Right atrium auricular region (tissue), 2 donors: ENCODE data around the gene KRT1. TPM values are rescaled to one million over a fixed set of nuclear protein-coding genes. Genes with fewer than 3 reads are reported as not detected.

Experiments
- DNase-seq: peaks from one replicate; pipeline ENCODE4 v3.0.0-alpha.2; 2019; ENCODE audit warnings: low spot score
- H3K27ac ChIP-seq, 2 donors: fragments of 200-600 bp; sonication (generic); 1 replicate in 1 of 2; 2 replicates in 1 of 2; pipeline ENCODE4 v1.5.1; 2016 to 2019
- H3K27me3 ChIP-seq, 2 donors: fragments of 200-600 bp; sonication (generic); one replicate each; pipeline versions ENCODE4 v1.5.1 to v1.6.0; 2017 to 2019
- H3K36me3 ChIP-seq: fragments of 200-600 bp; sonication (generic); one replicate; pipeline ENCODE4 v1.5.1; 2016
- H3K4me1 ChIP-seq, 2 donors: fragments of 200-600 bp; sonication (generic); one replicate each; pipeline versions ENCODE4 v1.5.1 to v1.6.0; 2017 to 2019
- H3K4me3 ChIP-seq, 2 donors: fragments of 200-600 bp; sonication (generic); 1 replicate in 1 of 2; 2 replicates in 1 of 2; pipeline ENCODE4 v1.5.1; 2017 to 2019; ENCODE audit warnings: mild to moderate bottlenecking in 1 of 2, moderate library complexity in 1 of 2
- H3K9me3 ChIP-seq, 2 donors: fragments of 200-600 bp; sonication (generic); one replicate each; pipeline ENCODE4 v1.5.1; 2019
- total RNA-seq, 2 donors: library from RNA; depleted of rRNA; stranded (reverse); fragments of >200 nt; gene quantifications; one replicate each; pipeline ENCODE4 v1.1.0, GENCODE V29; 2016
- TF ChIP-seq, protein P1 (sequence below), 2 donors: fragments of 200-600 bp; sonication (generic); IDR thresholded peaks; one replicate each; pipeline ENCODE4 v1.5.1; 2019; ENCODE audit warnings: antibody characterized with exemption in 2 of 2

The KRT1 gene
- total RNA-seq, 2 donors from 2014 or later = not detected

GRCh38 chr12:52669426-52669825 lies 10.8 kb downstream of the KRT1 start:
- no peaks in the 10 kb centered on the region for H3K27me3 ChIP-seq
- H3K4me3 ChIP-seq = no peak overlapping the region
- H3K4me1 ChIP-seq = no peaks in the 10 kb centered on the region
- DNase-seq = no peak
- H3K27ac ChIP-seq = no peak overlapping the region
- H3K36me3 ChIP-seq = no peaks in the 10 kb centered on the region
- no peaks in the 10 kb centered on the region for H3K9me3 ChIP-seq
- TF ChIP-seq, protein P1, sequence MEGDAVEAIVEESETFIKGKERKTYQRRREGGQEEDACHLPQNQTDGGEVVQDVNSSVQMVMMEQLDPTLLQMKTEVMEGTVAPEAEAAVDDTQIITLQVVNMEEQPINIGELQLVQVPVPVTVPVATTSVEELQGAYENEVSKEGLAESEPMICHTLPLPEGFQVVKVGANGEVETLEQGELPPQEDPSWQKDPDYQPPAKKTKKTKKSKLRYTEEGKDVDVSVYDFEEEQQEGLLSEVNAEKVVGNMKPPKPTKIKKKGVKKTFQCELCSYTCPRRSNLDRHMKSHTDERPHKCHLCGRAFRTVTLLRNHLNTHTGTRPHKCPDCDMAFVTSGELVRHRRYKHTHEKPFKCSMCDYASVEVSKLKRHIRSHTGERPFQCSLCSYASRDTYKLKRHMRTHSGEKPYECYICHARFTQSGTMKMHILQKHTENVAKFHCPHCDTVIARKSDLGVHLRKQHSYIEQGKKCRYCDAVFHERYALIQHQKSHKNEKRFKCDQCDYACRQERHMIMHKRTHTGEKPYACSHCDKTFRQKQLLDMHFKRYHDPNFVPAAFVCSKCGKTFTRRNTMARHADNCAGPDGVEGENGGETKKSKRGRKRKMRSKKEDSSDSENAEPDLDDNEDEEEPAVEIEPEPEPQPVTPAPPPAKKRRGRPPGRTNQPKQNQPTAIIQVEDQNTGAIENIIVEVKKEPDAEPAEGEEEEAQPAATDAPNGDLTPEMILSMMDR (IDR thresholded peaks at IDR 0.05) = no peak

DNA sequence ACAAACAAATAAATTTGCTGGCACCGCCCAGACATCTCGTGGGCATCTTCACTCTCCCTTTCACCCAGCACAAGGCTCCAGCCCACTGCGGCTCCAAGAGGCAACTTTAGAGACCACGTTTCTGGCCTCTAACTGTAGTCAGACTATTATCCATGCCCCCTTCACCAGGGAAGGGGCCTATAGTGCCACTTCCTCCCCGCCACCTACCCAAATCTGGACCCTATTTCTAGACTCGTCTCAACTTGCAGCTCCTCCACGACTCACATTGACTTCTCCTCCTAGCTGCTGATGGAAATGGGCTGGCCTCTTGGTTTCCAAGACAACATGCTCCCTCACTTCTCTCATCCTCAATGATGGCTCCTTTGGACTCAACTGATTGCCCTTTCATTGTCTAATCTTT lies 12.3 kb downstream of the KRT1 start:
- DNase-seq = no peak
- TF ChIP-seq, protein P1 (IDR thresholded peaks at IDR 0.05) = no peak
- H3K4me1 ChIP-seq = no peaks in the 10 kb centered on the region
- no peaks in the 10 kb centered on the region for H3K36me3 ChIP-seq
- H3K4me3 ChIP-seq = no peak overlapping the region
- no peaks in the 10 kb centered on the region for H3K27me3 ChIP-seq
- H3K27ac ChIP-seq = no peak overlapping the region
- H3K9me3 ChIP-seq = no peaks in the 10 kb centered on the region

DNA sequence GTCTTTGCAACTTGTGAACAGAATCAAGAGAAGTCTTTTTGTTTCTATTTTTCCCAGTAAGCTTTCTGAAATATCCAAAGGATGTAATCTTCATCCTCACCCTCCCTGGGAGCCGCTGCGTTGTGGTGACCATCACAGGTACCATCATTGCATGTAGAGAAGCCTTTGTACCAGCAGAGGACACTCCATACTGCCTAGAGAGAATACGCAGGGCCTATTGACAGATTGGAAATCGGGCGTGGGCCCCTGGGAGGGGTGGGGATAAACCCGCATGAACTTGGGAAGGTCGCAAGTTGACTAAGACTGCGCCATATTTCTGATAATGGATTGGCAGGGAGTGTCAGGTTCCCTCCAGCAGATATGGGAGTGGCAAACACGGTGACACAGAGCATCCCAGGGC lies 12.7 kb downstream of the KRT1 start:
- H3K27me3 ChIP-seq = no peaks in the 10 kb centered on the region
- H3K4me3 ChIP-seq = no peak overlapping the region
- H3K4me1 ChIP-seq = no peaks in the 10 kb centered on the region
- no peak for DNase-seq
- no peaks in the 10 kb centered on the region for H3K9me3 ChIP-seq
- no peaks in the 10 kb centered on the region for H3K36me3 ChIP-seq
- TF ChIP-seq, protein P1 (IDR thresholded peaks at IDR 0.05) = peak in 1 of 2 donors; percentile 38
- H3K27ac ChIP-seq = no peak overlapping the region

DNA sequence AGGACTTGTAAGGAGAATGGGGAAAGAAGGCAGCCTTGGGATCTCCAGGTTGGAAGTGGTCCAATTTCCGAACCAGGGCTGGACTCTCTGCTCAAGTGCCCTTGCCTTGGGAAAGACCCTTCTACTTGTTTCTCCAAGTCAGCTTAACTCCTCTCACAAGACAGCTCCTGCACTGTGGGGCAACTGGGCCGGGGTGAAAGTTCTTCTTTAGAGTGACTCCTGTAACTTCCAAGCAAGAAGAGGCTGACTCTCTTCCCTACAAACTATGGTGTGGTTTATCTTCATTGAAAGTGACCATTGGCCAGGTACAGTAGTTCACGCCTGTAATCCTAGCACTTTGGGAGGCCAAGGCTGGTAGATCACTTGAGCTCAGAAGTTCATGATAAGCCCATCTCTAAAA lies 13.7 kb downstream of the KRT1 start:
- no peaks in the 10 kb centered on the region for H3K27me3 ChIP-seq
- H3K4me3 ChIP-seq = no peak overlapping the region
- no peak for DNase-seq
- H3K36me3 ChIP-seq = no peaks in the 10 kb centered on the region
- H3K9me3 ChIP-seq = no peaks in the 10 kb centered on the region
- no peak overlapping the region for H3K27ac ChIP-seq
- no peaks in the 10 kb centered on the region for H3K4me1 ChIP-seq
- TF ChIP-seq, protein P1 (IDR thresholded peaks at IDR 0.05) = no peak

DNA sequence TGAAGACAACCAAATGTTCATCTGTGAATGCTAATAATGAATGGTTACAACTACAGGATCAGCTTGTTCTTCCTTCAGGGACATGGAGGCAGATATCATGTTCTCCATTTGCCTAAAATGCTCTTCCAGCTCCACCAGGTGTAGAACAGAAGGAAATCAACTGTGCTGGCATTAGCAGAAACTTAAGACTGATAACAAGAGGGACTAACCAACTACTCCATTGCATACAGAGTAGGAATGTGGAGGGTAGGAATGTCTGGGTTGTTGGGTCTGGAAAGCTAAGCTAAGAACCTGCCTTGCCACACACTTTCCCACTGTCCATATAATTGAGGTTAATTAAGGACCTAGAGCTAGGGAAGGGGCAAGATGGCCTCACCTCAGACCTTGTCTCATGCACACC lies 16.8 kb downstream of the KRT1 start:
- DNase-seq = no peak
- H3K9me3 ChIP-seq = no peaks in the 10 kb centered on the region
- no peak overlapping the region for H3K4me3 ChIP-seq
- no peaks in the 10 kb centered on the region for H3K4me1 ChIP-seq
- TF ChIP-seq, protein P1 (IDR thresholded peaks at IDR 0.05) = no peak
- H3K36me3 ChIP-seq = no peaks in the 10 kb centered on the region
- no peaks in the 10 kb centered on the region for H3K27me3 ChIP-seq
- H3K27ac ChIP-seq = no peak overlapping the region

GRCh38 chr12:52662918-52663229 lies 17.3 kb downstream of the KRT1 start:
- Histone ChIP-seq H3K9me3 (no peaks in the 10 kb centered on the region), H3K4me3 (no peak overlapping the region)

More at GRCh38 chr12:52662918-52663229, 17.3 kb downstream of the KRT1 start:
- no peak overlapping the region for H3K27ac ChIP-seq
- no peaks in the 10 kb centered on the region for H3K4me1 ChIP-seq
- H3K36me3 ChIP-seq = no peaks in the 10 kb centered on the region
- no peaks in the 10 kb centered on the region for H3K27me3 ChIP-seq
- no peak for DNase-seq
- TF ChIP-seq, protein P1 (IDR thresholded peaks at IDR 0.05) = no peak
